G401.6 (cell line): ENCODE data around the gene FAH.
"Not testable (repeated sequence)": the region's sequence is repeated elsewhere in the genome, so short reads cannot be mapped to it uniquely, and the experiment has no call there.

Experiments used
- FAIRE-seq: peaks from 2 replicates; lab custom pipeline; 2012; peaks lifted over from hg19 to GRCh38; lab: Jason Lieb, UNC

FAH gene

GRCh38 chr15:80152896-80153876 lies at the start of gene FAH:
FAH (plus strand) TSS chr15:80152999; CDS start chr15:80153055, 56 bp downstream.
- FAIRE-seq, result no peak

GRCh38 chr15:80105193-80105592 lies 47.6 kb upstream of the FAH start:
- FAIRE-seq, result no peak

GRCh38 chr15:80105595-80105994 lies 47.2 kb upstream of the FAH start:
- no peak for FAIRE-seq

- no peak for FAIRE-seq
Measured at GRCh38 chr15:80106051-80106450, 46.7 kb upstream of the FAH start.

GRCh38 chr15:80107204-80107603 lies 45.6 kb upstream of the FAH start:
- FAIRE-seq, result no peak

GRCh38 chr15:80107774-80108173 lies 45.0 kb upstream of the FAH start:
- FAIRE-seq, result no peak

GRCh38 chr15:80109388-80109787 lies 43.4 kb upstream of the FAH start:
- FAIRE-seq, result no peak

- no peak for FAIRE-seq
Measured at GRCh38 chr15:80110920-80111319, 41.9 kb upstream of the FAH start.

- FAIRE-seq, result no peak
Measured at GRCh38 chr15:80114114-80114513, 38.7 kb upstream of the FAH start.

- FAIRE-seq, result no peak
Measured at GRCh38 chr15:80115021-80115420, 37.8 kb upstream of the FAH start.

- FAIRE-seq, result no peak
Measured at GRCh38 chr15:80118956-80119355, 33.8 kb upstream of the FAH start.

GRCh38 chr15:80120636-80121035 lies 32.2 kb upstream of the FAH start:
- no peak for FAIRE-seq

GRCh38 chr15:80121546-80121945 lies 31.3 kb upstream of the FAH start:
- no peak for FAIRE-seq

- no peak for FAIRE-seq
Measured at GRCh38 chr15:80123034-80123433, 29.8 kb upstream of the FAH start.

GRCh38 chr15:80127253-80127652 lies 25.5 kb upstream of the FAH start:
- FAIRE-seq, result not testable (repeated sequence)

- no peak for FAIRE-seq
Measured at GRCh38 chr15:80127911-80128310, 24.9 kb upstream of the FAH start.

GRCh38 chr15:80132382-80132781 lies 20.4 kb upstream of the FAH start:
- no peak for FAIRE-seq

GRCh38 chr15:80136854-80137253 lies 15.9 kb upstream of the FAH start:
- no peak for FAIRE-seq

GRCh38 chr15:80138961-80139360 lies 13.8 kb upstream of the FAH start:
- no peak for FAIRE-seq

- FAIRE-seq, result no peak
Measured at GRCh38 chr15:80140909-80141308, 11.9 kb upstream of the FAH start.

GRCh38 chr15:80141916-80142598 lies 10.7 kb upstream of the FAH start:
- FAIRE-seq, result no peak

- no peak for FAIRE-seq
Measured at GRCh38 chr15:80142646-80143045, 10.2 kb upstream of the FAH start.

- FAIRE-seq, result no peak
Measured at GRCh38 chr15:80151148-80151547, 1.7 kb upstream of the FAH start.
